RKO (cell line): ENCODE measurements around the gene PGM5.
"Not testable (repeated sequence)": the region's sequence is repeated elsewhere in the genome, so short reads cannot be mapped to it uniquely, and the experiment has no call there.

Source experiments
- DNase-seq: peaks from one replicate; pipeline ENCODE4 v3.0.0-alpha.2; 2016; ENCODE audit warnings: low spot score

Gene PGM5

GRCh38 chr9:68377723-68378122 lies 21.3 kb downstream of the PGM5 start:
- DNase-seq, result not testable (repeated sequence)

DNA sequence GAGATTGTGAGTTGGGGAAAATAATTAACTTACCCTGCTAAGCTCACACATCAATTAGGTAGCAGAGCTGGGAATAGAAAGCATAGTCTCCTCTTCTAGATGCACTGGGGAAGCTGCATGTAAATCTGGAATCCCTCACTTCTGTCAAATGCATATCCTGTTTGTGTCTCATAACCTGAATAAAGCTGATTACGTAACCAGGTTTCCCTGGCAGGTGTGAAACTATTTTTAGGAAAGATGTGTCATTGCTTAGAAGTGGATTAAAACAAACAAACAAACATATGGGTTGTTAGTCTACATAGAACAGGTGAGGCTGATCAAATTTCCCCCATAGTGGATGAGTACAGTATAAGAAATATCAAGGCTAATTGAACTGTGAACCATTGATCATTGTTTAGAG lies 27.5 kb downstream of the PGM5 start:
- not testable (repeated sequence) for DNase-seq

GRCh38 chr9:68389558-68389957 lies 33.1 kb downstream of the PGM5 start:
- not testable (repeated sequence) for DNase-seq

DNA sequence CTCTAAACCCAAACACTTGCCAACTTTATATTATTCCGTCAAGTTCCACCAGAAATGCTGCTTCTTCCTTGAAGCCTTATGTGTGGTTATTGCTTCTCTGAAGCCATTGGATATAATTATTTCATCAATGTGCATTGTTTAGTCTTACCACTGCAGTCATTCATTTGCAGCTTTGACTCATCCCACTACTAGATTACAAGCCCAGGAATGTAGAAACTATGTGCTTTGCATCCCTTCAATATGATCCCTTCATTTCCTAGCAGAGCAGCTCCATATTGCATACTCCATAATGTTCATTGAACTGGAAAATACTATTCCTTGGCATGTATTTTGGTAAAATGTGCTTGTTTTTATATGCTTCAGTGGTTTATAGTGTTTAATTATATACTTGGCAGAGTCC lies 34.3 kb downstream of the PGM5 start:
- DNase-seq, result not testable (repeated sequence)

DNA sequence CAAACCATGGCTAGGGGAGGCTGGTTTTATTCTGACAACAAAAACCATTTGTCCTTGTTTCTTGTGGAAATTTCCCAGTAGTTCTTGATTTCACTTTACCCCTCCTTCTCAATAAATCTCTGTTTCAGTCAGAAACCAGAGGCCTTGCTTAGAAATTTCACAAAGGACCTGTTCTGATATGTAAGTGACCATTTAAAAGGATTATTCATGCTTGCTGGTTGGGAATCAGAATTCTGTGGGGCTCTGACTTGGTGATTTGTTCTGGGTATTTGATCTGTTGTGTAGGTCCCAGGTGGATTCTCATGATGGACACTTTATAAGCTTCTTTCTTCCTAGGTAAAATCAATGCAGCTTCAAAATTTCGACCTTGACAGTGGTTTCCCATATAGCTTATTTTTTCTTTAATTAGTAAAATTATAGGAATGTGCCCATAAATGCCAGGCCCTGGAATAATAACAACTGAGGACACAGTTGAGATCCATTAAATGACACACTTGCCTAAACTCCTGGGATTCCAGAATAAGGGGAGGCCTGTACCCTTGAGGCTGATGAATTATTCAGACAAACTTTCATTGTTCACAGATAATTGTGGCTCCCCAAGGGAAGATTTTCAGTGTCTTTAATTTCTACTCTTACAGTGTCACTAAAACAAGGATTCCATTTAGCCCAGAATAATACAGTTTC lies 40.1 kb downstream of the PGM5 start:
- DNase-seq, result not testable (repeated sequence)

DNA sequence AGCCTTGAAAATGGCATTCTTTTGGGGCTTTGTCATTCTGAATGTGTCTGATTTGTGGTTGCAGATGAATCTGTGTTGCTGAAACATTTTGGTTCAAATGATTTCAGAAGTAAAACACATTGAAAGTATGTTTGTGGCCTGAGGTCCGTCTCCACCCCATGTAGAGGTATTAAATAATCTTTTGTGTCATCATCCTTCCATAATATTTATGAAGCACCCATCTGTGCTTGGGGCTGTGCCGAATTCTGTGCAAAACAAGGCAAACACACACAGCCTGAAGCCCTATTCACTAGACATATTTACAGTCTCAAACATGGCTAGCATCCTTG lies 40.6 kb downstream of the PGM5 start:
- DNase-seq, result not testable (repeated sequence)

DNA sequence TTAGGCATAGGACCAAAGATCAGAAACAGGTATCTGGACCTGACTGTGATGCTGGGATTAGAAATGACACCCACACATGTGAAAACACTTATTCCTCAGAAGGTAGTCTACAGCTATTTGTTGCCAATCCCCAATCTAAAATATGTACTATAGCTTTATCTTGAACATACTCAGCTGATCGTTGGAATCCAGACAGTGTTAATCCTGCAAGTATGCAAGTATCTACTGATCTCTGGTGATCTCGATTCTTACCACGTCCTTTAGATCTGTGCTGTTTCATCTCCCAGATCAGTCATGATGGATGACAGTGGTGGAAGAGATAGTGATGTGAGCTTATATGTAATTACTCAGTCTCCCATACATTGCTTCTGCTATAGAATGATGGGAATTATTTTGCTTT lies 41.4 kb downstream of the PGM5 start:
- DNase-seq, result not testable (repeated sequence)

GRCh38 chr9:68398324-68398723 lies 41.9 kb downstream of the PGM5 start:
- not testable (repeated sequence) for DNase-seq

- not testable (repeated sequence) for DNase-seq
These were observed 48.2 kb downstream of the PGM5 start for GRCh38 chr9:68404421-68405185.

DNA sequence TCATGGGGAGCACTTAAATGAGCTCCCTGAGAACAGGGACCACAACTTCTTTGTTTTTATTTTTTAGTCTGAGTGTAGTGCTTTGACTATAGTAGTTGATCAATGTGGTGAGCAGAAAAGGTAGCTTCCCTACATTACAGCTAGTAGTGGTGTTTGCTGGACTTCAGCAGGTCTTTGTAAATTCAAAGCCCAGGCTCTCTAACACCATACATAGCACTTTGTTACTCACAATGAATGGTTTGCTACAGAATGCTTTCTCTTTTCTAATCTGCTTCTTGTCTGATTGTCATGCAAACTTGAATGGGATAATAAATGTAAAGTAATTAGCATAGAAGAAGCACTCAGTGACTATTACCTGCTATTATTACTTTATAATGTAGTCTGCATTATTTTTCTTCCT lies 55.5 kb downstream of the PGM5 start:
- DNase-seq, result not testable (repeated sequence)

DNA sequence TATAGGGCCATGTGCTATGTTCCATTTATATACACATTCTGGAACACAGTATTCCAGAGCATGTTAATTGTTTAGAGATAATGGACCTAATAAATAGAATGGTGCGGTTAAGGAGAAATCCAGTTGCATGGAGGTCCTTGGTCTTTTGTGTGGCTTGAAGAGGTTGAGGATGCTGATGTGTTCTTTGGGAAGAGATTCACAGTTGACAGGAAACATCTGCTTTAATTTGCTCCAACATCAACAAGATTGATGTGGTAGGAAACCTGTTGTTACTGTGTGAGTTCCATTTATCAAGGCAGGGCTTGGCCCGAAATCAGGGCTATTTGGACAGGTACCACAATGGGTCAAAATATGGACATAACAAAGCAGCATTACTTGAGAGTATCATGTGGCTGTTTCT lies 56.3 kb downstream of the PGM5 start:
- DNase-seq, result not testable (repeated sequence)

DNA sequence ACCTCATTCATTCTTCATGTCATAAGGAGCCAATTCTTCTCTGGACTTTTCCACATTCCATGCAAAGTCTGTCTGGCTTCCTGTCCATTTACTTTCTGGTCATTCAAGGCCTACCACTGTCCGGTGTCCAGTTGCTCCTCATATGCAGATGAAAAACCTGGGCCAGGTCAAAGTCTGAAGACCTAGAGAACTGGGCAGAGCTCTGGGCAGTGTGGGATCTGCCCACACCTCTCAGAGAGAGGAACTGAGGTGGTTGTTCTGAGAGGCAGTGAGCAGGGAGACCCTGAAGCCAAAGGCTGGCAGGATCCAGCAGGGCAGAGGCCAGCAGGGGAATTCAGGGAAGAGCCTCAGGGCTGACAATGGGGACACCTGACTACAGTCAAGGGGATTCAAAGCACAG lies 58.7 kb downstream of the PGM5 start:
- DNase-seq, result not testable (repeated sequence)

- DNase-seq, result peak; percentile 3
These were observed 60.6 kb downstream of the PGM5 start for GRCh38 chr9:68416936-68417564.

DNA sequence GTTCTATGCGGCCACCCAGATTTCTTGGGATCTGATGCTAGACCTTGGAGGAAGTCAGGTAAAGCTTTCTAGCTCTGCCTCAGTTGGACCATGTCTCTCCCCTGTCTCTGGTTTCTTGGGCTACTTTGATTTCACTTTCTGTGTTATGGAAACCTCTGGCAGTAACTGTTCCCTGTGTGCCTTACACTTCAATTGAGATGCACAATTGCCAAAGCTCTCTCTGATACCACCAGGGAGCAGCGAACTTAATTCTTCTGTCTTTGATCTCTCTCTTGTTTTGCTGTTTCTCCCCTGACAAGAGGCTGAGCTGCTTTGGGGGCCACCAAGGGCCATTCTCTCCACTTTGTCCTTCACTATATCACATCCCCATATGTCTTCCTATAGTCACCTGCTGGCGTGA lies 61.4 kb downstream of the PGM5 start:
- no peak for DNase-seq

- DNase-seq, result no peak
These were observed 61.9 kb downstream of the PGM5 start for GRCh38 chr9:68418259-68418845.

- no peak for DNase-seq
These were observed 63.5 kb downstream of the PGM5 start for GRCh38 chr9:68419901-68420300.

DNA sequence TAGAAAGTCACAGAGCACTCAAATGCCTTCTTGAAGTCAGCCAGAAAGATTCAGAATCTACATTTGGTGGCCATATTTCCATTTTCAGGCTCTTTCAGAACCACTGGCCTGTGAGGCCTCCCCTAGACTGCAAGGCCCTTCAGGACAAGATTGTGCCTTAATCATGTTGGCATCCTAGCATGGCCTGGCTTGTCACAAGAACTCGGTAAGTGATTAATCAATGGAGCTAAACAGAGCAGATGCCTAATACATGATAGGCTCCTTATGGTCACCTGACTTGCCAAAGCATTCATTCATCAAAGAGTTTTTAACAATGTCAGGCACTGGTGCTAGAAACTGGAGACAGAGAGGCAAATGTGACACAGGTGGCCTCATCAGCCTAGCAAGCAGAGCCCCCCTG lies 70.3 kb downstream of the PGM5 start:
- DNase-seq, result no peak

DNA sequence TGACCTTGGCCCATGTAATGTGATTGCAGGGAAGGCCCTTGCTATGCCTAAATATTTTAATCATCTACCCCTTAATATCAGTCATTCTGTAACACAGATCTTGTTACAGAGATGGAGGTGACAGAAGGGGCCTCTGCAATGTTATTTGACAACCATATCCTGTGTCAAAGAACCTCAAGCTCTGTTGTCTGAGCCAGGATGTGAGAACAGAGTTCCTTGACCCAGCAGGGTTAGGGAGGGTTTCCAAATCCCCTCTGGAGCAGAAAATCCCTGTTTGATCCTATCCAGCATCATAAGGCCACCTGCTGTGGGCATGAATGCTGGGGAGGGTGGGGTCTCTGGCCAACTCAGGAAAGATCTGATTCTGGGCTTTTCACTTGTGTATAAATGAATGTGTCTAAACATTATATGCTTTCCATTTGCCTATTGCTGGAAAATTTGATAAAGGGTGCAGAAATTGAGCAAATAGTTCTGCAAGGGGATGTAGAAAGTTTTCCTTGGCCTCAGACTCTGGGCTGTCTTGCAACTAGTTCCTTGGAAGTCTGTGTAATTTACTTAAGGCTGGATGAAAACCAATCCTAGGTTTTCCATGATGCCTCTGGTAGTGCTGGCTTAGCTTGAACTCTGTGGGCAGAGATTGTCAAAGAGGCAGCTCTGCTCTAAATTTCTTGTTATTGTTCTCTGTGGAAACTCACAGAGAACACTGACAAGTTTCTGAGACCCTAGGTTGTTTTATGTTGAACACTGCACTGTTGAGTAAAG lies 71.0 kb downstream of the PGM5 start:
- no peak for DNase-seq

GRCh38 chr9:68428481-68428880 lies 72.1 kb downstream of the PGM5 start:
- no peak for DNase-seq

GRCh38 chr9:68429631-68430030 lies 73.2 kb downstream of the PGM5 start:
- DNase-seq, result no peak

- no peak for DNase-seq
These were observed 74.9 kb downstream of the PGM5 start for GRCh38 chr9:68431307-68431706.

- no peak for DNase-seq
These were observed 77.2 kb downstream of the PGM5 start for GRCh38 chr9:68433531-68434110.
